ENCODE results near the gene SOX8. TPM values are rescaled to one million over a fixed set of nuclear protein-coding genes. Genes with fewer than 3 reads are reported as not detected.
"Not testable (repeated sequence)": the region's sequence is repeated elsewhere in the genome, so short reads cannot be mapped to it uniquely, and the experiment has no call there.

SOX8 gene
- total and polyA plus RNA-seq, 7 donors, result under 0.01 to 3.4 (median 2.7) TPM; not detected in 1

GRCh38 chr16:952321-952720 lies 29.2 kb upstream of the SOX8 start:
- TF ChIP-seq POLR2A (IDR thresholded peaks at IDR 0.05), result no peak
- Histone ChIP-seq H3K9me3 (no peaks in the 10 kb centered on the region), H3K27ac (no peak overlapping the region), H3K27me3 (no peaks in the 10 kb centered on the region), H3K4me1 (no peaks in the 10 kb centered on the region), H3K4me3 (no peak overlapping the region), H3K36me3 (peaks cover 0 to 20% (median 7%) of the 10 kb centered on the region in 4 donors)
- DNase-seq, result no peak
- 85 to 96% methylated on average over 12 of the region's 12 CpGs for WGBS, 2 donors
- intact Hi-C loops (cut with DNase I), result no loop called here

- intact Hi-C loops (cut with DNase I); H3K9me3 ChIP-seq; H3K4me3 ChIP-seq; H3K27me3 ChIP-seq; H3K4me1 ChIP-seq; DNase-seq; H3K27ac ChIP-seq: not testable (repeated sequence)
- peaks cover 0 to 18% (median 7%) of the 10 kb centered on the region in 4 donors for H3K36me3 ChIP-seq
- 84 to 85% methylated on average over 5 to 7 of the region's 7 CpGs for WGBS, 2 donors
Observed at GRCh38 chr16:953818-954217, 27.8 kb upstream of the SOX8 start.

- DNase-seq; intact Hi-C loops (cut with DNase I): not testable (repeated sequence)
Observed at GRCh38 chr16:955766-956165, 25.8 kb upstream of the SOX8 start.

GRCh38 chr16:959232-960040 lies 22.1 kb upstream of the SOX8 start:
- WGBS, 2 donors, result 89 to 92% methylated on average over 24 of the region's 24 CpGs
- TF ChIP-seq POLR2A (IDR thresholded peaks at IDR 0.05) (no peak), EP300 (IDR thresholded peaks at IDR 0.05) (no peak), CTCF (IDR thresholded peaks at IDR 0.05) (no peak), POLR2AphosphoS5 (IDR thresholded peaks at IDR 0.05) (no peak)
- Histone ChIP-seq H3K9me3 (no peaks in the 10 kb centered on the region), H3K4me3 (no peak overlapping the region), H3K36me3 (no peaks in the 10 kb centered on the region), H3K27ac (no peak overlapping the region), H3K27me3 (no peaks in the 10 kb centered on the region), H3K4me1 (peaks cover 0 to 23% (median 21%) of the 10 kb centered on the region in 4 donors)
- DNase-seq, result no peak
- intact Hi-C loops (cut with DNase I), result no loop called here

More at GRCh38 chr16:955766-956165, 25.8 kb upstream of the SOX8 start:
- not testable (repeated sequence) for H3K9me3 ChIP-seq, H3K27me3 ChIP-seq, H3K4me3 ChIP-seq, H3K4me1 ChIP-seq, H3K27ac ChIP-seq
- peaks cover 0 to 18% (median 7%) of the 10 kb centered on the region in 4 donors for H3K36me3 ChIP-seq
- 93 to 97% methylated on average over 19 to 27 of the region's 27 CpGs for WGBS, 2 donors

GRCh38 chr16:962366-962765 lies 19.2 kb upstream of the SOX8 start:
- H3K36me3 ChIP-seq, result no peaks in the 10 kb centered on the region
- no peaks in the 10 kb centered on the region for H3K27me3 ChIP-seq
- H3K27ac ChIP-seq, result no peak overlapping the region
- H3K4me3 ChIP-seq, result no peak overlapping the region
- DNase-seq, result no peak
- intact Hi-C loops (cut with DNase I), result no loop called here
- 87 to 92% methylated on average over 22 of the region's 22 CpGs for WGBS, 2 donors
- H3K4me1 ChIP-seq, result peaks cover 0 to 31% (median 29%) of the 10 kb centered on the region in 4 donors
- H3K9me3 ChIP-seq, result no peaks in the 10 kb centered on the region
- TF ChIP-seq POLR2A (IDR thresholded peaks at IDR 0.05) (no peak), CTCF (IDR thresholded peaks at IDR 0.05) (no peak), POLR2AphosphoS5 (IDR thresholded peaks at IDR 0.05) (no peak), EP300 (IDR thresholded peaks at IDR 0.05) (no peak)

GRCh38 chr16:962901-963814 lies 18.4 kb upstream of the SOX8 start:
- H3K4me1 ChIP-seq, result peaks cover 0 to 31% (median 29%) of the 10 kb centered on the region in 4 donors
- intact Hi-C loops (cut with DNase I), result no loop called here
- no peak for DNase-seq
- TF ChIP-seq EP300 (IDR thresholded peaks at IDR 0.05) (no peak), POLR2AphosphoS5 (IDR thresholded peaks at IDR 0.05) (no peak), CTCF (IDR thresholded peaks at IDR 0.05) (no peak), POLR2A (IDR thresholded peaks at IDR 0.05) (no peak)
- peaks cover 0 to 4% (median 0%) of the 10 kb centered on the region in 4 donors for H3K36me3 ChIP-seq
- 86% methylated on average over 23 of the region's 23 CpGs for WGBS, 2 donors
- no peaks in the 10 kb centered on the region for H3K27me3 ChIP-seq
- peak overlapping the region in 3 of 4 donors; percentile 70 to 81 (median 78) for H3K27ac ChIP-seq
- no peaks in the 10 kb centered on the region for H3K9me3 ChIP-seq
- H3K4me3 ChIP-seq, result peak overlapping the region in 3 of 4 donors; percentile 34 to 46 (median 42)

All from sigmoid colon (tissue), 7 donors.